HG03280 (cell line): Measurements from ENCODE around the gene CPEB2.

Source experiments
- ATAC-seq: cut with Tn5 transposase; IDR thresholded peaks from one replicate; pipeline ENCODE4 v1.9.1; 2021; ENCODE audit warnings: mild to moderate bottlenecking, moderate library complexity; ENCODE audit not compliant: unreplicated experiment

Gene CPEB2

DNA sequence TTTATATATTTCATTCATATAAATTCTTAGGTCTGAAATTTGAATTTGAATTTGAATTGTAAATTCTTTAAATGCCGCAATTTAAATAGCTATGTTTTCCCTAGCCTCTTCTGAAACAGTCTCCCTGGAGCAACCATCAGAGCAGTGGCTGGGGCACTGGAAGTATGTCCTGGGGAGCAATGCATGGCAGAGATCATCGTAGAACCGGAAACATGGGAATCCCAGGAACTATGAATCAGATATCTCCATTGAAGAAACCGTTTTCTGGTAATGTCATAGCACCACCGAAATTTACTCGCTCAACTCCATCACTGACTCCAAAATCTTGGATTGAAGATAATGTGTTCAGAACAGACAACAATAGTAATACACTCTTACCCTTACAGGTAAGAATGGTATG lies 4.9 kb downstream of the CPEB2 start:
- no peak for ATAC-seq

DNA sequence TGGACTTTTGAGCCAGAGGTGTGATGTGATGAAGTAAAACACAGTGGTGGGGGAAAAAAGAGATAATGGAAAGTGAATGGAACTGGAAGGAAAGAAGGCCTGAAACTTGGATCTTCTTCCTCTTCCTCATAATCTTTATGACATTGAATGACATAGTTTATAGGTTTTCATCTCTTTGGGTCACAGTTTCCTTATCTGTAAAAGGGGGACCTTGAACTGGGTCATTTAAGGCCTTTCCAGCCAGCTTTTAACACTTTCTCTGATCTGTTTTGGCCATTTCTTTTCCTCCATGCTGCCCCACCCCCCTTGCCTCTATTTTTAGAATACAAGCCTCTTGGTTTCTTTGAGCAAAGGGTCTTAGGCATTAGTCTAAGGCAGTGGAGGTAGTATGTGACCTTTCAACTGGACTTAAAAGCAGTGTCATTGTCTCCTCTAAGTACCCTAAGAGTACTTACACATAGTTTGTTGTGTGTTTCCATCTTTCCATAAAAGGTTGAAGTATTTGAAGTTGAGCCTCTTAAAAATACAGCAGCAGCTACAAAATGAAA lies 7.8 kb downstream of the CPEB2 start:
- ATAC-seq: no peak

DNA sequence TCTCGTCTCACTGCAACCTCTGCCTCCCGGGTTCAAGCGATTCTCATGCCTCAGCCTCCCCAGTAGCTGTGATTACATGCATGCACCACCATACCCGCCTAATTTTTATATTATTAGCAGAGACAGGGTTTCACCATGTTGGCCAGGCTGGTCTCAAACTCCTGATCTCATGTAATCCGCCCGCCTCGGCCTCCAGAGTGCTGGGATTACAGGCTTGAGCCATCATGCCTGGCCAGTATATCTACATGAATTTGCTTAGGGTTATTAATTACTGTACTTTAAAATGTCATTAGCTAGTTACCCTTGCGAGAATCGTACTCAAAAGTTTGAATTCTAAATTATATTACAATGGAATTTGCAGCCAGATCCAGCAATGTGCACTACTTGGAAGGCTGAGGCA lies 8.9 kb downstream of the CPEB2 start:
- no peak for ATAC-seq

DNA sequence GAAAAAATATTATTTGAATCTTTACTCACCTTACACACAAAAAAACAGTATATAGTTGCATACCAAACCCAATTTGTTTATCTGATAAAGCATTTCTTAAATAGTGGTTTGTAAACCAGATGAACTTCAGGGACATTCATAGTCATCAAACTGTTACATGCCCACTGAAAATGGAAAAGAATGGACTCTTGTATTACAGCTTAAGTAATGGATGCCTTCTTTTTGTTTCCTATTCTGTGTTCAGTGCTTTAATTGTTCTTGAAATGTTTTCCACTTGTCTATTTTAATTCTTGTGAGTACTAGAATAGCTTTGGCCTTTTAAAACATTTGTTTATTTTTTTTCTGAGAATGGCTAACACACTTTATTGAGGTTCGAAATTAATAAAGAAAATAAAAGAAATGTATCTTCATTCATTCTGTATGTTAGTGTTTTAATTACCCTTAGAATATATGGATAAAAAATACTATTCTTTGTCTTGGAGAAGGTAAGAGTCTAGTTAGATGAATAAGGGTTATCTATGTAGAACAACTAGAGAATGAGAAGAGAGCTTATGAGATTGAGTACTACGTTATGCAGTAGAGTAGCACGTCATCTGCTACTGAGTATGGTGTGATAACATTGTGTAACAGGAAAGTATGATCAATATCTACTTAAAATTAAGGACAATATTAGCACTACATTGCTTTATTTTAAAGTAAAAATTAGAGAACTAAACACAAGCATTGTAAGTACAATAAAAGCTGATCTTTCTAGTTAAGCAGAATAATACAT lies 9.9 kb downstream of the CPEB2 start:
- ATAC-seq: no peak

DNA sequence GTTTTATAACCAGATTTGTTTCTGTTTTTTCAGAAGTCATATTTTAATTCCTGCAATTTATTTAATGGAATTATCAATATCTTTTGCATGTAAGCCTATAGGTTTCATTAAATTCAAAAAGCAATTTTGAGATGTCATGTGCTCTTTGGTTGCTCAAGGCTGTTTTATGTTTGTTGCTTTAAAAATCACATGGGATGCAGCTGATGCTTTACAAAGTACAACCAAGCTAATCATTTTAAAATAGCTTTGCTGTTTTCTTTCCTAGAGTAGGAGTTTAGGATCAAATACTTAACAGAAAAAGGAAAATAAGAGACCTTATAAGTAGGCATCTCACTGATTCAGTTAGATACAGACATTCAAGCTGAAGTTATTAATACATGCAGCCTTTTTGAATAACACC lies 11.3 kb downstream of the CPEB2 start:
- ATAC-seq: no peak

DNA sequence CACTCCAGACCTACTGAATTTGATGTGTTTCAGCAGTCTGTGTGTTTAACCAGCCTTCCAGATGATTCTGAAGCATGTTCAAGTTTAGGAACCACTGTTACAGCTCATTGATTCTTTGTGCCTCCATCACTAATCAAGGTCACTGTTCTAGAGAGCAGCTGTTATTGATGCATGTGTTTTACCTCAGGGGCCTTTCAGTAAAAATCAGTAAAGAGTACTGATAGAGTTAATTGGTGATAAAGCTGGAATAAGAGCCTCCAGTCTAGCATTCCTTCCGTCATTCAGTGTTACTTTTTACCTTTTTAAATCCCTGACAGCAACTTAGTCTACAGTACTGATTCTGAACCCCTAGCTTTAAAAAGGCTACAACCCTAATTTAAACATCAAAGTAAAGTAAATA lies 12.9 kb downstream of the CPEB2 start:
- ATAC-seq: no peak

DNA sequence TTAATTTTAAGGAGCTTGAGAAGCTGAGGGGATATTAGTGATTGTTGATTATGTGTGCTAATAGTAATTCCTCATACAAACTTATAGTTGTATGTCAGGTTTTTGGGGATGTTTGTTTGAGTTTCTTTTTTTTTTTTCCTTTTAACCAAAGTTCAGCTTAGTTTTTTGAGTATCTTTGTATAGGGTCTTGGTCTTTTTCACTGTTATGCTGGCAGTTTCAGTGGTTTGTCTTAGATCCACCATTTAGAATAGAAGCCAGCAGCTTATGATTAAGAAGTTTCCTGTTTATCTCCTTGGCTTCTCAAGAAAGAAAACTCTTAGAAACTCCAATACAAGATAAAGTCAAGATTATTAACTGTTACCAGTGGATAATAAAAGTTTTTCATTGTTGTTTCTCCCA lies 16.1 kb downstream of the CPEB2 start:
- ATAC-seq: no peak

DNA sequence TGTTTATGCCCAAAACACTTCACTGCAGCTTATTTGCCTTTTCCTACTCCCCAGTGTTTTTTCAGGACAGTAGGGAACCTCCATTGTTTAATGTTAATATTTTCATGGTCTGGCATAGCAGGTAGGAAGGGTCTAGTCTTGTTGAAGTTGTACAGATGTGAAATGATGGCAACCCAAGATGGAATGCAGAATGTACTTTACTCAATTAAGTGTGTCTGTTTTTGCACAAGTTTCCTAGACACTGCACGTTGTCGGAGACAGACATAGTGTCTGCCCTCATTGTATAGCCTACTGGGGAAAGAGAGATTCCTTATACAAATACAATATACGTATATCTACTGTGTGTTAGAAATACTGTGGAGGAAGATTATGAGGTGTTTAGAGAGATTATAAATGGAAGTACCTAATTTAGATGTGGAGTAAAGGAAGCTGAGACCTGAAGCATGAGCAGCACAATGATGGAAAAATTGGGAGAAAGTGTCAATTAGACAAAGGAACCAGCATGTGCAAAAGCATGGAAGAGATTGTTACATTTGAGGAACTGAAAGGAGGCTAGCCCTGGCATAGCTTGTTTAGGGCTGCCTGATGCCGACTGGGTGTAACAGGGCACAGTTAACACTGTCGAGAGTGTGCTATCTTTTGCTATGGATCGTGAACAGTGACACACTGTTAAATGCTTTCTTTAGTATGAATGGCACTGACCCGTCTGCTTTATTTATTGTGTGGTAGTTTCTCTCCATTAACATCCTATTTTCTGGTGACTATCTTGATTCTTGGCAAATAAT lies 18.4 kb downstream of the CPEB2 start:
- ATAC-seq: no peak

DNA sequence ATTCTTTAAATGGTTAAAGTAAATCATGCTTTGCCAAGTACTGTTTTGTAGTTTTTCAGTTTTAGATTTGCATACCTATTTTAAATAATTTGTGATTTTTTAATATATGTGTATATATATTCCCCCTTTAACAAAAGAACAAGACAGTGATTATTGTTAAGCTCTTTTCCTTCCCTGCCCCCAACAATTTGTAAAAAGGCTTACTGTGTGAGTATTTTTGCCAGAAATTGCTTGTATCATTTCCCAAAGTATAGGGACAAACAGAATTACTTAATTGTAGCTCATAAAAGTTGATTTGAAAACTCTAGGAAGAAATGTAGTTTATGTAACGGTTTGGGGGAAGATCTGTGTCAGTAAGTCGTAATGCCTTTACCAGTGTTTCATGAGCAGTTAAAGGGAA lies 19.0 kb downstream of the CPEB2 start:
- no peak for ATAC-seq

DNA sequence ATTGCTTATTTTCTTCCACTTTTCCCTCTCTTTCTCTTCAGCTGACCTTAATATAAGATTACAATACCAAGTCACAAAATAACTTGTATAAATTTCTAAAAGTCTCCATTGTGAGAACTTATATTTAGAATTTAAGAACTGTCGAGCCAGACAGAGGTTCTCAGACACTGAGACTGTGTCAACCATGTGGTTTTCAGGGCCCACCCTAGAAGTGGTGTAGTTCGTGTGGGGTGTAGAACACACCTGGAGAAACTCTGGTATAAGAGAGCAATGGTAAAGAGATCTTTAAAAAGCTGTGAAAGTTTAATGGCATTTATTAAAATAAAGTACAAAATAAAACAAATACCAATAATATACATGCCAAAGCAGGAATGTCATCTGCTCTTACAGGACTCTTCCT lies 19.7 kb downstream of the CPEB2 start:
- ATAC-seq: no peak

DNA sequence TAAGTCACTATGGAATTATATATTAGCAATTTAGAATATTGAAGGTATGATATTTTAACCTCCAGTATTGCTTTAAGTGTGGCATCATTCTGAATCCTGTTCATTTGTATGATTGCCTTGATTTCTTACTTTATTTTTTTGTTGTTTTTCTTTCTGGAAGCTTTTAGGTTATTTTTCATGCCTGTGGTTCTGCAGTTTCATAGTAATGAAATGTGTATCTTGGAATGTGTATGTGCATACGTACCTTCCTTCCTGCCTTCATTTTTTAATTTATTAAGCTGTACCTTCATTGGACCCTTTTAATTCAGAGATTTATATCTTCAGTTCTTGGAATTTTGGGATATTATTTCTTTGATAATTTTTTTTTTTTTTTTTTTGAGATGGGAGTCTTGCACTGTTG lies 22.1 kb downstream of the CPEB2 start:
- ATAC-seq: no peak

DNA sequence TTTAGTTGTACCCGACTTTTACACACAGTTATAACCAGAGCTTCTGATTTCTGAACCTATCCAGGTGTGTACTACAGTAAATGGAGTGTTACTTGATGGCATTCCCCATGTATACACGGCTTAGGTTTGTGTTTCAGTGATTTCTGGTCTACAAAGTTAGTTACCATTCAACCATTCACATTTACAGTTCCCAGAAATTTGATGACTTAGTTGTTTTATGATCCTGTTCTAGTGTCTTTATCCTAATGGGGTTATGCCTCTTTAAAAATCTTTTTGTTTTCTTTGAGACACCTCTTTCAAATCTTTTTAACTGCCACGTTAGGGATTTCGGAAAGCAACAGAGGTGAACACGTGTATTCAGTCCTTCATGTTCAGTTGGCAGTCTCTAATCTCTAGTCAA lies 23.4 kb downstream of the CPEB2 start:
- ATAC-seq: no peak

DNA sequence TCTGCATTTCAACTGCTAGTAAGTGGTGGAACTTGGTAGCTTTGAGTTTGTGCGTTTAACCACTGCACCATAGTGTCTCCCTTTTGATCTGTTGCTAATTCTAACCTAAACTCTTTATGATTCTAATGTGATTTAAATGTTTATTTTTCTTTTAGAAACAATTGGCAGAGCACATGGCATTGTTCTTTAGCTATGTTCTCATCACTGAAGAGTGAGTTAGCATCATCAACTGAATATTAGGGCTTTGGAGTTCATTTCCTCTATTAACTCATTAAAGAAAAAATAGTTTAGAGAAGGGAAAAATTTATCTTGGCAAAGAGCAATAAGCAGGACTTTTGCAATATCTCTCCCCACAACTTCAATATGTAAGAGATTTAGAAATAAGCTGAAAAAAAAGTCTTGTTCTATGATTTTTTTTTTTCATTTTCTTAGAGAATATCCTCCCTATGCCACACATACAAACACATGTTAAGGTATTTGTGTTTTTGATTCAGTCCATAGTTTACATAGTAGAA lies 25.7 kb downstream of the CPEB2 start:
- ATAC-seq: no peak

DNA sequence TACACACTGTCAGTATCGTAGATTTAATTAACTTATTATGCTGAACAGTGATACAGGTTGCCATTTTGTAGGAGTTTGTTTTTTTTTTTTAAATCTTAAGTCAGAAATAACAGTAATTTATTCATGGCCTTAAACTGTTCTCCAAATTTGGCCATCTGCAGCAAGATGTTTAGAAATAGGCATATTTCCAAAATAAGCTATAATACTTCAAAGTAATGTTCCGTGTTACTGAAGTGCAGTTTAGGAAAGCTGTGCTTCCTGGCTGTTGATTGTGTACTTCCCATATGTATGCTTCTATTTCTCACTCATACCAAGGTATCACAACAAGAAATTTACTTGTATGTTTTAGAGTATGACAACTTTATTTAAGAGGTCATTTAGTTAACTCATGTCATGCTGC lies 28.9 kb downstream of the CPEB2 start:
- ATAC-seq: no peak

DNA sequence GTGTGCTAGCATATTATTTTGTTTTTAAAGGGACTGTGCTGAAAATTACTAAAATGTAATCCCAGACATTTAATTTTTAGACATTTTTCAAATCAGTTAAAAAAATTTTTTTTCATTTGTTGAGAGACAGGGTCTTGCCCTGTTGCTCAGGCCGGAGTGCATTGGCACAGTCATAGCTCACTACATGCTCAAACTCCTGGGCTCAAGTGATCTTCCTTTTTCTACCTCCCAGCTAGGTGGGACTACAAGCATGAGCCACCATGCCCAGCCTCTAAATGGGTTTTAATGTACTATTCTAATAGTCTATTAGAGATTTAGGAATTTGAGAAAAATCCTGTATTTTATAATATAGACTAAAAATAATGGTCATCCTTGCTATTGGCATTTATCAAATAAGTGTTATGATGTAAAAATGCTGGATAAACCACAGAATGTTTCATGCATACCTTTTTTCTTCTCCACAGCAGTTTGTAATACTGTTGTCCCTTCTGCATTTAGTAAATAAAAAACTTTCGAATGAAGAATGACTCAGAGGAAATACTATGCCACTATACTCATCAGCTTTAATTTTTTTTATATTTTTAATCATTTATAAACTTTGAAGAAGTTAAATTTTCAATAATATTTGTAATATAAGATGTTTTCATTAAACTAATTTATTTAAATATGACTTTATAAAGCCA lies 29.9 kb downstream of the CPEB2 start:
- no peak for ATAC-seq

DNA sequence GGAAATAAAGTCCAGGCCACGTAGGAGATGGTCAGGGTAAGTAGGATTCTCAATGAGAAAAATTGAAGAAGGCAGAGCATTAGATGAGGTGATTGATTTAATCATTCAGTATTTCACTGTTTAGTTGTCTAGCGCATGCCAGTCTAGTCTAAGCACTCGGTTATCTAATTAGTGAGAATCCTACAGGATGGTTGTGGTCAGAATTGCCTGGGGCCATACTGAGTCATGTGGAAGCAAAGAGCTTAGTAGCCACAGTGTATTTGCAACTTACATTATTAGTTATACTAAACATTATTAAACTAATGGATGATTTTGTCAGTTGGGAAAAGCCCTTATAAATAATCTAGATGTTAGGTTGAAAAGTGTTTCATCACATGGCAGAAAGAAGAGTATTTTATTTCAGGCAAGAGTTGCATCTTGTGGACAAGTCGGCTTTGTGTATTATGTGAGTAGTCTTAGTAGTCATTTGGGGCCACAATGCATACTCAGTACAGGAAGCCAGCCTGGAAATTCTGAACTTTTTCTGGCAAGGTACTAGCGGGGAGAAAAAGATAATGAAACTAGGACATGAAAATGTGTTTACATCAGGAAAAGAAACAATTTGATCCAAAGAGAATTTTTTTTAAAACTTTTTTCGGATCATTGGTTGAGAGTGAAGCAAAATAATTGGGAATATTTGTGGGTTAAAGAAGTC lies 31.9 kb downstream of the CPEB2 start:
- ATAC-seq: no peak

DNA sequence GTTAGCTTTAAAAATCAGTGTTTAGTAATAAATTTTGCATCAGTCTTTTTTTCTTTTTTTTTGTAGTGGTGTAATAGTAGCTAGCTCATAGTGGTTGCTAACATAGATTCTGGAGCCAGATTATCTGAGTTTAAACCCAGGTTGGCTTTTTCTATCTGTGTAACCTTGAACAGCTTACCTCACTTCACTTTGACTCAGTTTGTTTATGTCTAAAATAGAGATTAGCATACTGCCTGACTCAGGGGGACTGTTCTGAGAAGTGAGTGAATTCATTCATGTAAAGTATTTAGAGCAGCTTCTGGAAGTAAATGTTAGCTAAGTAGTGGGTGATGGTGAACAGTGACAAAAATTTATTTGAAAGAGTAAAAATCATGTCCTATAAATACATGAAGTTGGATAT lies 32.9 kb downstream of the CPEB2 start:
- no peak for ATAC-seq

DNA sequence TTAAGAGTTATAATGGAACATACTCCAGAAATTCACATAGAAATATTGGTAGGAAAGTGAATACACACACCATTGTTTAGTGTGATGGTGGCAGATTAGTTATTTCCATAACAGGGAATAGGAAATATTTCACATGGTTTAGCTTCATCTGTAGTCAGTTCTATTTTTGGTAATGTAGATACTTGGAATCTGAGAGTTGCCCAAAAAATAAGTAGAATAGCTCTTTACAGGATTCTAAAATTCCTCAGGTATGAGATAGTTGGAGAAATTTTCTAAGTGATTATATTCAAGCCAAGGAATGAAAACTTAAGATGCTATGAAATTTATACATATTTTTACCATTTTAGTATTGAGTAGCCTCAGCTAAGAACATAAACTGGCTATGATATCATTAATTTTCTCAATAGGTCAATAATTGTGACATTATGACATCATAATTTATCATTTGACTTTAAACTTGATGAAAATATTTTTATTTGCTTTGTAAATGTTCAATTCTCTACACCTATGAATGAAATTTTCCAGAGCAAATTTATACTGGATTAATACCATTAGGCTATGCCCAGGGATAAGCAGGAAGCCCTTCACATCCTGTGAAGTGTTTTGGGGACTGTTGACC lies 35.8 kb downstream of the CPEB2 start:
- no peak for ATAC-seq

DNA sequence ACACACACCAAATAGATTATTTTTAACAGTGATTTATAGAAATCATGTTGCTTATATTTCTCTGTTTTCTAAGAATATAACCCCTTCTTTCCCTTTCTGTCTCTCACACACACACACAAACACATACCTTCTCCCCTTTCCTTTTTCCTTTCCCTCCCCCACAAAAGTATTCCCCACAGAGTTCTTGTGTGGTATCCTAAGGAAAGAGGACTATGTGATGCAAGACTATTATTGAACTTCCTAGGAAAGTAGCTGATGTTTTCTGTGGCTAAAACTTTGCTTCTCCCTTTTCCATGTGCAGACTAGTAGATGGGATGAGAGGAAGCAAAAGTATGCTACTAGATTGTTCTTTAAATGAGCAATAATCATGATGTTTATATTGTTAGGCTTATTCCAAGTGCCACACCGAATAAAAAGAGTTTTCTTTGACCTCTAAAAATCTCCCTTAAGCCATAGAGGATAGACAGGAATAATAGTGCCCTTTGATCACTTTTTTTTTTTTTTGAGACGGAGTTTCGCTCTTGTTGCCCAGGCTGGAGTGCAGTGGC lies 38.7 kb downstream of the CPEB2 start:
- ATAC-seq: no peak

DNA sequence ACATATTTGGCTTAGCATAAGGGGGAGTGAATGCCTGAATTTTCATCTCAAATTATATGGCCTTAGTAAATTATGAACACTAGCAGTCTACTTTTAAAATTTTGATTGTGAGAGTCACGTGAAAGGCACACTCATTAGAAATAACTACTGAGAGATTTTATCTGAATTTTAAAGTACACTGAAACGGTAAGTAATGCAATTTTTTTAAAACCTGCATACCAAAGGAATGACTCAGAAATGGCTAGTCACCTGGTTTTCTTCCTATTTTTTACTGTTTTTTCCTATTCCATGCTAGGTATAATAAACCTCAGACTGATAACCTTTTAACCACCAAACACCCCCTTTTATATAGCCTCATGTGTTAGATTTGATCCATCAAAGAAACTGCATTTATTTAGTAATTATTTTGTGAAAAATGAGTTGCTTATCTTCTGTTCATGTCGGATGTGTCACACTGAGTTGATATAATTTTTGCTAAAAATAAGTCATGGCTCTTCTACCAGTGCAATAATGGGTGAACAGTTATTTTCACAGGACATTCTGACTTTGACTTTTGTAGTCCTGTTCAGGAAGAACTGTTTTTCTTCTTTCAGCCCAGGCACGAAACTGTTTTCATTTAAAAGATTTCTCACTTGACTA lies 40.4 kb downstream of the CPEB2 start:
- no peak for ATAC-seq
